Ovary (tissue), 3 donors: ENCODE results near the gene UNC13B.

ENCODE experiments used
- CTCF ChIP-seq, 3 donors: fragments of 450-650 bp in 2 of 3; fragments of 200-600 bp in 1 of 3; IDR thresholded peaks; one replicate each; pipeline versions ENCODE4 v1.5.1 to v1.8.0; 2016 to 2022; ENCODE audit warnings: antibody characterized with exemption in 3 of 3, mild to moderate bottlenecking in 1 of 3
- EP300 ChIP-seq: sonication (generic); formaldehyde crosslinking; IDR thresholded peaks from one replicate; pipeline ENCODE4 v1.6.1; 2017; ENCODE audit warnings: antibody characterized with exemption
- POLR2A ChIP-seq: fragments of 450-650 bp; IDR thresholded peaks from one replicate; pipeline ENCODE4 v1.6.1; 2017; ENCODE audit warnings: antibody characterized with exemption, mild to moderate bottlenecking, moderate library complexity
- donor health status: DM: no; HTN: no; CAD: no.

GRCh38 chr9:35294556-35294955 lies 132.7 kb downstream of the UNC13B start:
- TF ChIP-seq CTCF (IDR thresholded peaks at IDR 0.05) (no peak), EP300 (no peak), POLR2A (no peak)
